Measurements from ENCODE around the gene PIK3C2G. TPM values are rescaled to one million over a fixed set of nuclear protein-coding genes. Genes with fewer than 3 reads are reported as not detected.
"Not testable (repeated sequence)": the region's sequence is repeated elsewhere in the genome, so short reads cannot be mapped to it uniquely, and the experiment has no call there.

Gene PIK3C2G
- total RNA-seq, 1 experiment from 2014 or later = not detected

- no peak for DNase-seq (ENCODE audit: low read depth)
These were observed 211.0 kb downstream of the PIK3C2G start for GRCh38 chr12:18472304-18472703.

GRCh38 chr12:18472806-18473205 is 211.5 kb downstream of the PIK3C2G start:
- DNase-seq (ENCODE audit: low read depth) = no peak

- no peak for DNase-seq (ENCODE audit: low read depth)
These were observed 215.5 kb downstream of the PIK3C2G start for GRCh38 chr12:18476861-18477260.

GRCh38 chr12:18479256-18479655 is 217.9 kb downstream of the PIK3C2G start:
- DNase-seq (ENCODE audit: low read depth) = no peak

- no peak for DNase-seq (ENCODE audit: low read depth)
These were observed 221.3 kb downstream of the PIK3C2G start for GRCh38 chr12:18482601-18483120.

GRCh38 chr12:18483698-18484325 is 222.5 kb downstream of the PIK3C2G start:
- no peak for DNase-seq (ENCODE audit: low read depth)

- DNase-seq (ENCODE audit: low read depth) = no peak
These were observed 224.7 kb downstream of the PIK3C2G start for GRCh38 chr12:18486036-18486435.

- no peak for DNase-seq (ENCODE audit: low read depth)
These were observed 226.2 kb downstream of the PIK3C2G start for GRCh38 chr12:18487509-18487908.

- DNase-seq (ENCODE audit: low read depth) = no peak
These were observed 231.2 kb downstream of the PIK3C2G start for GRCh38 chr12:18492372-18493025.

GRCh38 chr12:18496156-18496555 is 234.8 kb downstream of the PIK3C2G start:
- no peak for DNase-seq (ENCODE audit: low read depth)

GRCh38 chr12:18500160-18500574 is 238.8 kb downstream of the PIK3C2G start:
- not testable (repeated sequence) for DNase-seq (ENCODE audit: low read depth)

- DNase-seq (ENCODE audit: low read depth) = not testable (repeated sequence)
These were observed 239.4 kb downstream of the PIK3C2G start for GRCh38 chr12:18500736-18501135.

- DNase-seq (ENCODE audit: low read depth) = no peak
These were observed 241.2 kb downstream of the PIK3C2G start for GRCh38 chr12:18502422-18502968.

- no peak for DNase-seq (ENCODE audit: low read depth)
These were observed 260.1 kb downstream of the PIK3C2G start for GRCh38 chr12:18521461-18521860.

- no peak for DNase-seq (ENCODE audit: low read depth)
These were observed 261.5 kb downstream of the PIK3C2G start for GRCh38 chr12:18522806-18523205.

GRCh38 chr12:18542497-18542896 is 281.2 kb downstream of the PIK3C2G start:
- not testable (repeated sequence) for DNase-seq (ENCODE audit: low read depth)

- DNase-seq (ENCODE audit: low read depth) = no peak
These were observed 285.1 kb downstream of the PIK3C2G start for GRCh38 chr12:18546399-18546798.

- no peak for DNase-seq (ENCODE audit: low read depth)
These were observed 288.3 kb downstream of the PIK3C2G start for GRCh38 chr12:18549598-18549997.

- DNase-seq (ENCODE audit: low read depth) = no peak
These were observed 289.8 kb downstream of the PIK3C2G start for GRCh38 chr12:18551106-18551505.

GRCh38 chr12:18551701-18552100 is 290.4 kb downstream of the PIK3C2G start:
- DNase-seq (ENCODE audit: low read depth) = no peak

GRCh38 chr12:18552829-18553228 is 291.5 kb downstream of the PIK3C2G start:
- no peak for DNase-seq (ENCODE audit: low read depth)

GRCh38 chr12:18556161-18556560 is 294.8 kb downstream of the PIK3C2G start:
- no peak for DNase-seq (ENCODE audit: low read depth)

GRCh38 chr12:18559242-18559641 is 297.9 kb downstream of the PIK3C2G start:
- no peak for DNase-seq (ENCODE audit: low read depth)
